IMR-90 (cell line): ENCODE measurements around the gene VDAC1.

Experiments
- CTCF ChIP-seq: conservative IDR thresholded peaks from 2 replicates; pipeline ENCODE4 v1.5.1; 2012; ENCODE audit warnings: mild to moderate bottlenecking, low read depth, low read length, improper control_type of control experiment
- MXI1 ChIP-seq: IDR thresholded peaks from 2 replicates; pipeline ENCODE4 v1.6.1; 2012; ENCODE audit warnings: low read depth, mild to moderate bottlenecking, low read length, moderate library complexity, borderline replicate concordance
- POLR2A ChIP-seq: IDR thresholded peaks from 2 replicates; pipeline ENCODE4 v1.6.1; 2012; ENCODE audit warnings: mild to moderate bottlenecking, low read depth, low read length

GRCh38 chr5:134034326-134034725 lies 29.6 kb upstream of the VDAC1 start:
- TF ChIP-seq CTCF = no peak
- TF ChIP-seq POLR2A = no peak
- no peak for TF ChIP-seq MXI1
